ENCODE results near the gene FAM240B.

FAM240B gene

DNA sequence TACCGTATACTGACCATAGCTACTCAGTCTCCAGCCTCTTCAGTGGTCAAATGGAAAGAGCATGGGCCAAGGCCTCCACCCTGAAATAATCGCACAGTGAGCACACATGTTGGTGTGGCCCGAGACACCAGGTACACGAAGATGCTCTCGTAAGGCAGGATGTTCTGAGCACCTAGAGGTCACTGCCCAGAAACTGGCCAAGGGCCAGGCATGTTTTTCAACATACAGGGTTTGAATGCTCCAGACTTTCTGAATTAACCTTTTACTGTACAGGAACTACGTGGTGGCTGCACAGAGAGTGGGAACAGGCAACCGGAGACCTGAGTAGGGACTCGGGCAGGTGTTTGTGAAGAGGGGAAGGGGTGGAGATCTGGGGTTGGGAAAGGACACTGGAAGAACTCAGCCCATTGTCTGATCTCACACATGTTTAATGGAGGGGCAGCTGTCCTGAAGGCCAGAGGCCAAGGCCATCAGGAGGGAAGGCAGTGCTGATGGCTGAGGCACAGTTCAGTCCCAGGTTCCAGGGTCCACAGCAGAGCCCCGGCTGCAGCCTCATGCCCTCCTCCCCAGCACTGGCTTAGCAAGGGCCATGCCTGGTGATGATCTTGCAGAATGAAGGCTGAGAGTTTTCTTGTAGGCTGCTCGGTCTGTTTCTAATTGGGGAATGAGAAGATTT, 51.0 kb downstream of the FAM240B start:
- no peak for DNase-seq

DNA sequence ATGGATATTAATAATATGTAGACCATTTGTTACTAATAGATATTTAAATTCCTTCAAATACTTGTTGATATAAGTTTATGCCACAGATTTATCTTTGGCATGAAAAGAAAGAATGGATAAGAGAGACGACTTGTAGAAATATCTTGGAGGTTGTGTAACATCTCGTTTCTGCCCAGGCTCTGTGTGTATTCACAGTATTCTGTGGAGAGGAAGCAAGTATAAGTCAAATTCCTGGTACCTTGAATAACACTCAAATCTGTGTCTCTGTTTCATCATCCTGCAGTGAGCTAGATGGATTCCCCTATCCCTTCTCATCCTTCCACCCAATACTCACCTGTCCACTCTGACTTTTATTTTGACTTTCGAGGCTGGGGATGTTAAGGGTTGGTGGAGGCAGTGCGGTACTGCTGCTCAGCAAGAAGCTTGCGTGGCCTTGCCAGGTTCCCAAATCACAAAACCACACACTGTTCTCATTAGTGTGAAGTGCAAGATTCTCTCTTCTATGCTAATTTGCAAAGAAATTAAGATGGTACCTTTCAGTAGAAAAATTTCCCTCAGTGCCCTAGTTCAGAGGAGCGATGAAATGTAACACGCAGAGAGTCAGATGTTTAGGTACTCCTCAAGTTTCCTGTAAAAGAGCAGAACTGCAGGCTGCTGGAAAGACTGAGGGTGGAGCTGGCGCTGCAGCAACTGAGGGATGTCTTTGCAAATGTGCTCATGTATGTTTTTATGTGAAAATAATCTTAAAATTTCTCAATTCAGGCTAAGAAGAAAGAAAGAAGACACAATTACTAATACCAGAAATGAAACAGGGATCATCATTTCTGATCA, 57.0 kb downstream of the FAM240B start:
- no peak for DNase-seq

DNA sequence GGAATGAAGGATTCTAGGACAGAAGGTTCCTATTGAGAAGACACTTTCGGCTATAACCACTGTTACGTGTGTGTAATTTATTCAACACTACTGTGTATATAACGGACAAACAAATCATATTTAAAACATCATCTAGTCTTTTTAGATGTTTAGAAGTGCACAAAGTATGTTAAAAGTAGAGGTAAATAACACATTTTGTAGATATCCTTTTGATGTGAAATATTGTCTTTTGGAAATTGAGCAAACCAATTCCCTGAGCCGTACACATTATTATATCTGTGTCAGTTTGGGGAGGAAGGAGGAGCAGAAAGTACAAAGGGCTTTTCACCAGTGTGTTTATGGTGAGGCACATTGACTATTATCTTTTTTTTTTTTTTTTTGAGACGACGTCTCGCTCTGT, 60.4 kb downstream of the FAM240B start:
- DNase-seq = no peak

DNA sequence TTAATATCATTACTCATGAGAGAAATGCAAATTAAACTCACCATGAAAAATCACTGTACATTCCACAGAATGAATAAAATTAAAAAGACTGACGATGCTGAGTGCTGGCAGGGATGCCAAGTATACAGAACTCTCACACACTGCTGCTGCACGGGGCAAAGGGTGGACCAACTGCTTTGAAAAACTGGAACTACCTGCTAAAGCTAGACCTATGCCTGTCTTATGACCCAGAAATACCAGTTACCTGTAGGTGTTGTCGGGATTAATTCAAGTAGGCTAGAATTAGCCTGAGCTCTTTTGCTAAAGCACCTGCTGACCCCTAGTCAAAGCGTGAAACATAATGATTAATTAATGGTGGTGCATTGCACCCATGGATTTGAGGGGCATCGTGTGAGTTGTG, 63.0 kb downstream of the FAM240B start:
- no peak for DNase-seq

DNA sequence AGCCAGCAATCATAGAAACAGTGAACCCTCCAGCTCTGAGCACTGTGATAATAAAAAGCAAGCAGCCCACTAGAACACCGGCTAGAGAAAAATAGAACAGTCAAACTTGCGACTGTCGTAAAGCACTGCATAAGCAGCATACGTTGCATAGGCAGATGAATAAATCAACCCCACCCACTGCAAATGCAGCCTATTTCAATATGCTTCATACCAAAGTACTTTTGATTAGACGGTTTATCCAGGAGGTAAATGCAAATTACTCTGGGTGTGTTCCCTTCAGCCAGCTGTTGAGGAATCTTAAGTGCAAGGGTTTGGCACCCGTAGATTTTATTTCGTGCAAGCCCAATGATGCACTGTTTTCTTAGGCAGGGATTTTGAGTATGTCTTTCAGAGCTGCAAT, 67.4 kb downstream of the FAM240B start:
- DNase-seq = no peak

DNA sequence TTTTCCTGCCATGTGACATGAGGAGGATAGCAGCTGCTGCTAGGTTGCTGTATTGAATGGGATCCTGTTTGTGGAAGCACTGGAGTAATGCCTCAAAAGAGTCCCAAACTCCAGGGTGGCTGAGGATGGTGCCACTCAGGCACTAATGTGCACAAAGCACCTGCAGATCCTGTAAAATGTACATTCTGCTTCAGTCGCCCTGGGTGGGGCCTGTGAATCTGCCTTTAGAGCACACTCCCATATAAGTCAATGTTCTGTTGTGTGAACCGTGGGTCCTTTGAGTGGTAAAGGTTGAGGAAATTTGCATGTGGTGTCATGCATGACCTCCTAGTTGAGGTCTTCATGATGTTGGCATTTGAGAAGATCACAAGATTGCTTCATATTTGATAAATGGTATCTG, 67.9 kb downstream of the FAM240B start:
- DNase-seq = no peak

DNA sequence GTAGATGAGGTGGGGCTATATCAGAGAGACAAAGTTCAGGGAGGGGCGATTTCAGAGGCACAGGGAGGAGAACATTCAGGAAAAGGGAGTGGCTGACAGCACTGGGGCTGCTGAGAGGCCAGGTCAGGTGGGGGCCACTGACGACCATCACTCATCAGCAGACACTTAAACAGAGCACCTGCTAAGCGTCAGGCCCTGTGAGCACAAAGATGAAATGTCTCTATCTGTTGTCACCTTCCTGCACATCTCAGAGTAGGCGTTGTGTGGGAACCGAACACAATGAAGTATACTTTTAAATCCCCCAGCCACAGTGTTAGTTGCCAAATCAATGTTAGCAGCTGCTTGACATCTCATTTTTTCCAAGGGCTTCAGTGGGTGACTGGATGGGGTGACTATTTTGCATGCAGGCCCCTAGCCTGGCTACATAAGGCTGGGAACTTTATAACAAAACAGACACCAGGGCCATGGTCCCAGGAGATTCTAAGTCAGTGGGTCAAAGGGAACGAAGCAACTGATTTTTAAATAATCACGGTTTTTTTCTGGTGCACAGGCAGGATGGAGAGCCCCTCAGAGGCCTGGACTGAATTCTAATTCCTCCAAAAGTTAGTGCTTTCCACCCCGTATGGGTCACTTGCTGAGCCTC, 68.4 kb downstream of the FAM240B start:
- no peak for DNase-seq

DNA sequence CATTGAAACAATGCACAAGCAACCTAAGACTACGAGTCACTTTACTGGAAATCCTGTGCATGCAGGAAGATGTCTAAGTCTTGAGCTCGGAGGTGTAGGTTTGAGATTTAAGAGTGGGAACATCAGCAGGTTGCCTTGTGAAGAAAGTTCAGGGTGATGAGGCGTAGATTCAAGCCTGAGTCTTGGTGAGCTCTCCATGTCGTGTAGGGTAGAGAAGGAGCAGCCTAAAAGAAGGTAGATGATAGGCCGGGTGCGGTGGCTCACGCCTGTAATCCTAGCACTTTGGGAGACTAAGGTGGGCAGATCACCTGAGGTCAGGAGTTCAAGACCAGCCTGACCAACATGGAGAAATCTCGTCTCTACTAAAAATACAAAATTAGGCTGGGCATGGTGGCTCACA, 69.4 kb downstream of the FAM240B start:
- DNase-seq = no peak

DNA sequence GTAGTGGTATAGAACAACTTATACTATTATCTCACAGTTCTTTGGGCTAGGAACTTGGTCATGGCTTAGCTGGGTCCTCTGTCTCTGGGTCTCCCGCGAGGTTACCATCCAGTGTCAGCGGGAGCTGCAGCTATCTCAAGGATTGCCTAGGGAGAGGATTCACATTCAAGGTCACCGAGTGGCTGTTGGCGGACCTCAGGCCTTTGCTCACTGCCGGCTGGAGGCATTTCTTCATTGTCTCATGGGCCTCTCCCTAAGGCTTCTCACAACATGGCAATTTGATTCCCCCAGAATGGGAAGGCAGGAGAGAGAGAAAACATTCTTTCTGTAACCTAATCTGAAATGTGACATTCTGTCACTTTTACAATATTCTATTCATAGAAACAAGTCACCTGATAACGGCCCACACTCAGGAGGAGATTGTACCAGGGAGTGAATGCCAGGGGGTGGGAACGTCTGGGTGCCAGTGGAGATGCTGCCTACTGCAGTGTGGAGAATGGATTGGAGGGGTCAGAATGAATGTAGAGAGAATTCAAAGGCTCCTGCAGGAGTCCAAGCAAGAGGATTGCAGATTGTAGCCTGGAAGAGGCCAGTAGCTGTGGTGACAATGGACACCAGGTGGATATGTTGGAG, 70.1 kb downstream of the FAM240B start:
- DNase-seq = no peak

DNA sequence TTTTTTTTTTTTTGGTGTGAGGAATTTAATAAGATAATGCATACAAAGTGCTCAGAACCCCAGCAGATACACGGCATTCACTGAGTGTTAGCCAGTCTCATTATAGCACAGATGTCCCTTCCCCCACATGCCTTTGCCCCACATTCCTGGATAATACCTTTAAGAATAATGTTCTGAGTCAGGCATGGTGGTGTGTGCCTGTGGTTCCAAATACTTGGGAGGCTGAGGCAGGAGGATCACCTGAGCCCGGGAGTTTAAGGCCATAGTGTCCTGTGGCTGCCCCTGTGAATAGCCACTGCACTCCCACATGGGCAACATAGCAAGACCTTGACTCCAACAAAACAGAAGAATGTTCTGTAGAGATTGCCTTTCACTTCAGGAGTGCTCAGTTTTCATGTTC, 75.3 kb downstream of the FAM240B start:
- DNase-seq = no peak
